ENCODE results near the gene SKI. TPM values are rescaled to one million over a fixed set of nuclear protein-coding genes. Genes with fewer than 3 reads are reported as not detected.

Gene SKI
- total RNA-seq, 1 experiment from 2014 or later = 28.3 TPM

- TF ChIP-seq EZH2 (IDR thresholded peaks at IDR 0.05; ENCODE audit: low read length, unreplicated experiment) = no peak
- TF ChIP-seq EZH2phosphoT487 (IDR thresholded peaks at IDR 0.05; ENCODE audit: borderline replicate concordance, low read length) = no peak
- TF ChIP-seq CTCF (conservative IDR thresholded peaks at IDR 0.05; ENCODE audit: low read depth, low read length) = no peak
- BruUV-seq (replicated peaks) = no TSS peak
- Histone ChIP-seq H2AFZ (ENCODE audit: low read length) (no peak overlapping the region), H3K4me1 (ENCODE audit: insufficient read depth, low read length) (no peaks in the 10 kb centered on the region), H3F3A (ENCODE audit: low read length, unreplicated experiment) (no peaks in the 10 kb centered on the region), H3K4me3 (ENCODE audit: low read length) (no peak overlapping the region), H3K27me3 (ENCODE audit: low read length) (no peaks in the 10 kb centered on the region), H3K9me2 (replicated peaks; ENCODE audit: low read length) (no peaks in the 10 kb centered on the region), H3K9ac (ENCODE audit: low read length) (no peak overlapping the region), H3K27ac (ENCODE audit: low read length) (no peak overlapping the region), H3K79me2 (ENCODE audit: low read length) (no peaks in the 10 kb centered on the region), H3K36me3 (ENCODE audit: low read depth, low read length) (no peaks in the 10 kb centered on the region), H3K4me2 (ENCODE audit: low read length) (no peak overlapping the region), H4K20me1 (ENCODE audit: low read length) (no peaks in the 10 kb centered on the region), H3K9me3 (ENCODE audit: low read length) (no peaks in the 10 kb centered on the region)
- CTCF ChIA-PET = interaction anchor here (0.6 kb wide), 1 partner anchor 90 kb away, joined by 3 read pairs; no protein-coding TSS in a partner anchor
- ATAC-seq (no peak), DNase-seq (no peak)
- intact Hi-C loops (cut with micrococcal nuclease) = no loop called here
- POLR2A ChIA-PET (ENCODE audit: unreplicated experiment) = no interaction called here
These were observed 6.8 kb upstream of the SKI start for GRCh38 chr1:2221271-2221670.

- BruUV-seq (replicated peaks) = no TSS peak
- Histone ChIP-seq H3K4me2 (ENCODE audit: low read length) (no peak overlapping the region), H3K36me3 (ENCODE audit: low read depth, low read length) (no peaks in the 10 kb centered on the region), H3K9me3 (ENCODE audit: low read length) (no peaks in the 10 kb centered on the region), H3K4me3 (ENCODE audit: low read length) (no peak overlapping the region), H3K79me2 (ENCODE audit: low read length) (peaks cover 12% of the 10 kb centered on the region), H3K27ac (ENCODE audit: low read length) (no peak overlapping the region), H3K9me2 (replicated peaks; ENCODE audit: low read length) (no peaks in the 10 kb centered on the region), H4K20me1 (ENCODE audit: low read length) (peaks cover 4% of the 10 kb centered on the region), H3K9ac (ENCODE audit: low read length) (no peak overlapping the region), H3F3A (ENCODE audit: low read length, unreplicated experiment) (no peaks in the 10 kb centered on the region), H3K27me3 (ENCODE audit: low read length) (no peaks in the 10 kb centered on the region), H3K4me1 (ENCODE audit: insufficient read depth, low read length) (peaks cover 6% of the 10 kb centered on the region; the same call in 1 of the 2 replicates), H2AFZ (ENCODE audit: low read length) (no peak overlapping the region)
- ATAC-seq (no peak), DNase-seq (no peak)
- TF ChIP-seq CTCF (conservative IDR thresholded peaks at IDR 0.05; ENCODE audit: low read depth, low read length) (no peak), EZH2phosphoT487 (IDR thresholded peaks at IDR 0.05; ENCODE audit: borderline replicate concordance, low read length) (no peak), EZH2 (IDR thresholded peaks at IDR 0.05; ENCODE audit: low read length, unreplicated experiment) (no peak)
- intact Hi-C loops (cut with micrococcal nuclease) = no loop called here
- ChIA-PET CTCF (no interaction called here), POLR2A (ENCODE audit: unreplicated experiment) (no interaction called here)
These were observed 3.9 kb upstream of the SKI start for GRCh38 chr1:2224170-2224584.

GRCh38 chr1:2224631-2225428 lies 3.3 kb upstream of the SKI start:
- Histone ChIP-seq H3K79me2 (ENCODE audit: low read length) (peaks cover 18% of the 10 kb centered on the region), H2AFZ (ENCODE audit: low read length) (no peak overlapping the region), H3K36me3 (ENCODE audit: low read depth, low read length) (no peaks in the 10 kb centered on the region), H3F3A (ENCODE audit: low read length, unreplicated experiment) (no peaks in the 10 kb centered on the region), H3K4me3 (ENCODE audit: low read length) (no peak overlapping the region), H4K20me1 (ENCODE audit: low read length) (peaks cover 10% of the 10 kb centered on the region), H3K9me2 (replicated peaks; ENCODE audit: low read length) (no peaks in the 10 kb centered on the region), H3K4me2 (ENCODE audit: low read length) (no peak overlapping the region), H3K9me3 (ENCODE audit: low read length) (no peaks in the 10 kb centered on the region), H3K9ac (ENCODE audit: low read length) (no peak overlapping the region), H3K27ac (ENCODE audit: low read length) (no peak overlapping the region), H3K27me3 (ENCODE audit: low read length) (no peaks in the 10 kb centered on the region), H3K4me1 (ENCODE audit: insufficient read depth, low read length) (peaks cover 6% of the 10 kb centered on the region; the same call in 1 of the 2 replicates)
- DNase-seq (no peak), ATAC-seq (no peak)
- no TSS peak for BruUV-seq (replicated peaks)
- no peak for TF ChIP-seq EZH2phosphoT487 (IDR thresholded peaks at IDR 0.05; ENCODE audit: borderline replicate concordance, low read length)
- no peak for TF ChIP-seq CTCF (conservative IDR thresholded peaks at IDR 0.05; ENCODE audit: low read depth, low read length)
- TF ChIP-seq EZH2 (IDR thresholded peaks at IDR 0.05; ENCODE audit: low read length, unreplicated experiment) = no peak
- CTCF ChIA-PET = no interaction called here
- POLR2A ChIA-PET (ENCODE audit: unreplicated experiment) = no interaction called here
- intact Hi-C loops (cut with micrococcal nuclease) = no loop called here
